ENCODE results near the gene MORC2. TPM values are rescaled to one million over a fixed set of nuclear protein-coding genes. Genes with fewer than 3 reads are reported as not detected.

MORC2 gene
- total RNA-seq, 1 experiment from 2014 or later: 12.0 TPM

DNA sequence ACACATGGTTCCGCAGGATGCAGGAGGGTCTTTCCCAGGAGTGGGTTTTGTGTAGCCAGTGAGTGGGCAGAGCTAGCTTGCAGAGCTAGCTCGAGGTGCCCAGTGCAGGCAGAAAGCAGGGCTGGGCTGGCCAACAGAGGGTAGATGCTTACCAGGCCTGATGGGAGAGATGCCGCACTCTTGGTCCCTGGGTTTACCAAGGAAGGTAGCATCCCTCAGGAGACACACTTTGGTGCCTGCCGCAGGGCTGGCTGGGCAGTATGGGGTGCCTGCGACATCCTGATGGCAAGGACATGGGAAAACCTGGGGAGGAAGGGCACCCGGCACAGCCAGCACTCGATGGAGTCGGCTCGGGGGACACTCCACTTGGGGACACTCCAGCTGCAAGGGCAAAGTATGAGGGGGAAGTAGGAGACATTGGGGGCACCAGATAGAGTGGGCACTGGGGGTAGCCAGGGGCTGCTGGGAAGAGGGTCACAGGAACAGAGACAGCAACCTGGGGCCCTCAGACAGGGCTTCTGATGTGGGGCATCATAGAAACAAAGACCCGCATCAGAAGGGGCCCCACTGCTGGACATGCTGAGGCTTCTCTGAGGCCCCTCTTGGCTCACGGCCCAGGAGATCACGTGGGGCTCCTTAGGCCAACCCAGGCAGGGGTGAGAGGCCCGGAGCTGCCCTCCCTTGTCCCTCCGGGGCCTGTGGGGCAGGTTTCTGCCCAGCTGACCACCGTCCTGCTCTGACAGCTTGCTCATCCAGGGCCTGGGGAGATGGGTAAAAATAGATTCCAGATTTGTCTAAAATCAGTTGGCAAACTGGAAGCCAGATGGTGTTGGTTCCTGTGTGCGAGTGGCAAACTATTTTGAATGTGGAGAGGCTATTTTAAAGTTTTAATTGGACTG lies 89.8 kb downstream of the MORC2 start:
- Histone ChIP-seq H3K9me2 (replicated peaks; ENCODE audit: low read length) (no peaks in the 10 kb centered on the region), H3K27ac (ENCODE audit: low read length) (no peak overlapping the region), H3K27me3 (ENCODE audit: low read length) (no peaks in the 10 kb centered on the region), H3K4me1 (ENCODE audit: insufficient read depth, low read length) (no peaks in the 10 kb centered on the region), H2AFZ (ENCODE audit: low read length) (no peak overlapping the region), H3K36me3 (ENCODE audit: low read depth, low read length) (no peaks in the 10 kb centered on the region), H3K9me3 (ENCODE audit: low read length) (no peaks in the 10 kb centered on the region), H4K20me1 (ENCODE audit: low read length) (no peaks in the 10 kb centered on the region), H3F3A (ENCODE audit: low read length, unreplicated experiment) (no peaks in the 10 kb centered on the region), H3K79me2 (ENCODE audit: low read length) (no peaks in the 10 kb centered on the region), H3K4me2 (ENCODE audit: low read length) (no peak overlapping the region), H3K9ac (ENCODE audit: low read length) (no peak overlapping the region), H3K4me3 (ENCODE audit: low read length) (no peak overlapping the region)
- intact Hi-C loops (cut with micrococcal nuclease): no loop called here
- no TSS peak for BruUV-seq (replicated peaks)
- TF ChIP-seq, protein P1, sequence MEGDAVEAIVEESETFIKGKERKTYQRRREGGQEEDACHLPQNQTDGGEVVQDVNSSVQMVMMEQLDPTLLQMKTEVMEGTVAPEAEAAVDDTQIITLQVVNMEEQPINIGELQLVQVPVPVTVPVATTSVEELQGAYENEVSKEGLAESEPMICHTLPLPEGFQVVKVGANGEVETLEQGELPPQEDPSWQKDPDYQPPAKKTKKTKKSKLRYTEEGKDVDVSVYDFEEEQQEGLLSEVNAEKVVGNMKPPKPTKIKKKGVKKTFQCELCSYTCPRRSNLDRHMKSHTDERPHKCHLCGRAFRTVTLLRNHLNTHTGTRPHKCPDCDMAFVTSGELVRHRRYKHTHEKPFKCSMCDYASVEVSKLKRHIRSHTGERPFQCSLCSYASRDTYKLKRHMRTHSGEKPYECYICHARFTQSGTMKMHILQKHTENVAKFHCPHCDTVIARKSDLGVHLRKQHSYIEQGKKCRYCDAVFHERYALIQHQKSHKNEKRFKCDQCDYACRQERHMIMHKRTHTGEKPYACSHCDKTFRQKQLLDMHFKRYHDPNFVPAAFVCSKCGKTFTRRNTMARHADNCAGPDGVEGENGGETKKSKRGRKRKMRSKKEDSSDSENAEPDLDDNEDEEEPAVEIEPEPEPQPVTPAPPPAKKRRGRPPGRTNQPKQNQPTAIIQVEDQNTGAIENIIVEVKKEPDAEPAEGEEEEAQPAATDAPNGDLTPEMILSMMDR (conservative IDR thresholded peaks at IDR 0.05; ENCODE audit: low read depth, low read length): no peak
- POLR2A ChIA-PET (ENCODE audit: unreplicated experiment): no interaction called here
- CTCF ChIA-PET: no interaction called here
- ATAC-seq (no peak), DNase-seq (no peak)

DNA sequence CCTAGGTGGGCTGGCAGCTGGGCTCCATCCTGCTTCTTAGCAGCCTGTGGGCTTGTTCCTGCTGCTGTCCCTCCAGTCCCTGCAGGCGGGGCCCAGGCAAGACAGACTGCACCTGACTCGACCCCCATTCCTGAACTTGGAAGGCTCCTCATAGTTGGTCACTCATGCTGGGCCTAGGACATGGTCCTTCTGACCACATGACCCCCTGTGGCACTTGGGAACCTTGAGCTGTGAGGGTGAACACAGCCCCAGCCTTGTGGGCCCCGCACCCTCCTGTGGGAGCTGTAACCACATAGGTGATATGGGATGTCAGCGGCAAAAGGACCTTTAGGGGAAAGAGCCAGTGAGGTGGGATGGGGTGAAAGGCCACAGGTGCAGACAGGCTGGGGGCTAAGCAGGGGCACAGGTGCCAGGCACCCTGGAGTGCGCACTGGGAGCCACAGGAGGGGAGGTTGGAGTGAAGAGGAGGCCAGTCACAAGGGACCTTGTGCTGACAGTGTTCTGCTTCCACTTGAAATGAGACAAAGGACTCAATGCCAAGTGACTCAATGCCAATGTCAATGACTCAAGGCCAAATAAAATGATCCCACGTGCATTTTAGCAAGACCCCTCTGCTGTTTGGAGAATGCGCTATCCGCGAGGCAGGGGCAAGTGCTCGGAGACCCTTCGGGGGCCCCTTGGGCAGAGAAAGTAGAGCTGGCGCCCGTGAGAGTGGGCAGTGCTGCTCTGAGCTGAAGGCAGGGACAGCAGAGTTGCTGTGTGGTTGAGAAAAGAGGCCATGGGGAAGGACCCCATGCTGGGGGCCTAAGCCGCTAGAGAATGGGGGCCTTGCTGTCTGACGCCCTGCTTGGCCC lies 90.7 kb downstream of the MORC2 start:
- H3K9me3 ChIP-seq (ENCODE audit: low read length): no peaks in the 10 kb centered on the region

More for the DNA sequence above, 90.7 kb downstream of the MORC2 start:
- Histone ChIP-seq H3K27ac (ENCODE audit: low read length) (no peak overlapping the region), H3K9ac (ENCODE audit: low read length) (no peak overlapping the region), H3K36me3 (ENCODE audit: low read depth, low read length) (no peaks in the 10 kb centered on the region), H3K79me2 (ENCODE audit: low read length) (no peaks in the 10 kb centered on the region), H3K9me2 (replicated peaks; ENCODE audit: low read length) (no peaks in the 10 kb centered on the region), H3K4me2 (ENCODE audit: low read length) (no peak overlapping the region), H3K4me1 (ENCODE audit: insufficient read depth, low read length) (no peaks in the 10 kb centered on the region), H2AFZ (ENCODE audit: low read length) (no peak overlapping the region), H3K27me3 (ENCODE audit: low read length) (no peaks in the 10 kb centered on the region), H3F3A (ENCODE audit: low read length, unreplicated experiment) (no peaks in the 10 kb centered on the region), H3K4me3 (ENCODE audit: low read length) (no peak overlapping the region), H4K20me1 (ENCODE audit: low read length) (no peaks in the 10 kb centered on the region)
- ChIA-PET CTCF (no interaction called here), POLR2A (ENCODE audit: unreplicated experiment) (no interaction called here)
- BruUV-seq (replicated peaks): no TSS peak
- TF ChIP-seq EZH2 (IDR thresholded peaks at IDR 0.05; ENCODE audit: low read length, unreplicated experiment): no peak
- TF ChIP-seq, protein P1 (conservative IDR thresholded peaks at IDR 0.05; ENCODE audit: low read depth, low read length): no peak
- TF ChIP-seq EZH2phosphoT487 (IDR thresholded peaks at IDR 0.05; ENCODE audit: borderline replicate concordance, low read length): no peak
- no peak for ATAC-seq
- DNase-seq: peak; percentile 22
- intact Hi-C loops (cut with micrococcal nuclease): no loop called here
